Lower leg skin (tissue), 3 donors: ENCODE results near the gene CCR7.

Source experiments
- CTCF ChIP-seq, 3 donors: fragments of 450-650 bp; IDR thresholded peaks; one replicate each; pipeline ENCODE4 v1.5.1; 2016; ENCODE audit warnings: antibody characterized with exemption in 3 of 3, mild to moderate bottlenecking in 3 of 3, moderate library complexity in 2 of 3
- POLR2A ChIP-seq, 2 donors: fragments of 450-650 bp; IDR thresholded peaks; one replicate each; pipeline ENCODE4 v1.6.1; 2016 to 2017; ENCODE audit warnings: antibody characterized with exemption in 2 of 2, mild to moderate bottlenecking in 1 of 2, moderate library complexity in 1 of 2

GRCh38 chr17:40564883-40565768 lies at the start of gene CCR7:
- TF ChIP-seq CTCF (IDR thresholded peaks at IDR 0.05): no peak
- no peak for TF ChIP-seq POLR2A (IDR thresholded peaks at IDR 0.05)
